K562 (cell line): ENCODE measurements around the gene FRMD4A. TPM values are rescaled to one million over a fixed set of nuclear protein-coding genes. Genes with fewer than 3 reads are reported as not detected.

Experiments used
- ATAC-seq: fragments of 200-7000 bp; cut with Tn5 transposase; 3 replicates; pipeline ENCODE4 v1.9.1; 2020; ENCODE audit warnings: moderate library complexity
- BruUV-seq: library from RNA; stranded (reverse); fragments of 400-500 nt; replicated peaks from 2 replicates; lab custom pipeline; 2021; lab: Mats Ljungman, UMichigan
- CTCF ChIA-PET: fragments of 300-600 bp; formaldehyde crosslinking; extraction: SDS; loops from one replicate; lab custom pipeline; 2021; ENCODE audit warnings: low intra/inter-chr PET ratio; lab: Yijun Ruan, JAX
- POLR2A ChIA-PET: fragments of 300-600, 350-650 bp; sonication (Branson Sonifier 250); formaldehyde crosslinking; extraction: SDS; loops from one replicate; lab custom pipeline; 2021; ENCODE audit warnings: antibody characterized with exemption, inconsistent platforms; lab: Yijun Ruan, JAX
- DNase-seq, 4 experiments: peaks; one replicate each; pipeline versions ENCODE4 v3.0.0 to v3.0.0-alpha.2; 2011 to 2018; ENCODE audit warnings: low spot score in 3 of 4, mixed read lengths in 3 of 4; ENCODE audit errors: extremely low read depth in 1 of 4
- FAIRE-seq: peaks from 2 replicates; lab custom pipeline; 2011; peaks lifted over from hg19 to GRCh38; lab: Jason Lieb, UNC
- H2AFZ ChIP-seq: 2 replicates; pipeline ENCODE4 v1.6.0; 2011; ENCODE audit warnings: low read depth, low read length, control low read depth, inconsistent platforms
- H3K27ac ChIP-seq: fragments of 200-600 bp; 3 replicates; pipeline ENCODE4 v1.8.0; 2011; ENCODE audit warnings: low read depth, mild to moderate bottlenecking, control low read depth, inconsistent platforms, low read length, moderate library complexity, mixed read lengths; ENCODE audit errors: extremely low read depth
- H3K27me3 ChIP-seq, 2 experiments: fragments of 300-600 bp in 1 of 2; 2 replicates in 1 of 2; 3 replicates in 1 of 2; pipeline versions ENCODE4 v1.6.0 to v1.8.0; 2011; ENCODE audit warnings: inconsistent platforms in 2 of 2, low read length in 2 of 2, mild to moderate bottlenecking in 1 of 2, mixed read lengths in 1 of 2, moderate library complexity in 1 of 2; ENCODE audit not compliant: control insufficient read depth in 2 of 2, insufficient read depth in 2 of 2
- H3K36me3 ChIP-seq: fragments of 300-600 bp; 3 replicates; pipeline ENCODE4 v1.8.0; 2011; ENCODE audit warnings: mild to moderate bottlenecking, low read length, inconsistent platforms; ENCODE audit not compliant: control insufficient read depth, insufficient read depth
- H3K4me1 ChIP-seq, 2 experiments: fragments of 200-600 bp in 1 of 2; replicated peaks in 1 of 2; 2 replicates in 1 of 2; 3 replicates in 1 of 2; pipeline versions ENCODE4 v1.5.1 to v1.8.0; 2011; ENCODE audit warnings: inconsistent platforms in 2 of 2, low read length in 2 of 2, mild to moderate bottlenecking in 1 of 2, mixed read lengths in 1 of 2, moderate library complexity in 1 of 2; ENCODE audit not compliant: control insufficient read depth in 2 of 2, insufficient read depth in 2 of 2
- H3K4me2 ChIP-seq: 2 replicates; pipeline ENCODE4 v1.6.1; 2011; ENCODE audit warnings: low read length, control low read depth, inconsistent platforms, mixed read lengths; ENCODE audit not compliant: insufficient read depth
- H3K4me3 ChIP-seq: fragments of 200-600 bp; sonication (generic), shearing (Covaris generic); 2 replicates; pipeline ENCODE4 v1.5.1; 2016; ENCODE audit warnings: control low read depth, inconsistent platforms
- H3K79me2 ChIP-seq: fragments of 200-600 bp; 3 replicates; pipeline ENCODE4 v1.8.0; 2011; ENCODE audit warnings: low read length, inconsistent platforms; ENCODE audit not compliant: control insufficient read depth, insufficient read depth
- H3K9ac ChIP-seq, 2 experiments: 2 replicates each; pipeline versions ENCODE4 v1.6.0 to v1.6.1; 2011; ENCODE audit warnings: low read depth in 2 of 2, low read length in 2 of 2, control low read depth in 1 of 2, inconsistent platforms in 1 of 2, mild to moderate bottlenecking in 1 of 2, mixed read lengths in 1 of 2; ENCODE audit not compliant: insufficient read depth in 1 of 2
- H3K9me1 ChIP-seq: one replicate; pipeline ENCODE4 v1.6.0; 2011; ENCODE audit warnings: inconsistent platforms, mild to moderate bottlenecking, low read length, moderate library complexity; ENCODE audit not compliant: control insufficient read depth, insufficient read depth
- H3K9me3 ChIP-seq: replicated peaks from 2 replicates; pipeline ENCODE4 v1.5.1; 2011; ENCODE audit warnings: low read depth, low read length, inconsistent platforms; ENCODE audit not compliant: control insufficient read depth, insufficient read depth
- H4K20me1 ChIP-seq: replicated peaks from 2 replicates; pipeline ENCODE4 v1.6.1; 2011; ENCODE audit warnings: low read length, inconsistent platforms, mixed read lengths; ENCODE audit not compliant: control insufficient read depth, insufficient read depth
- GABPA ChIP-seq: fragments of 200-800 bp; sonication (Bioruptor generic); conservative IDR thresholded peaks from 2 replicates; pipeline ENCODE4 v1.6.1; 2016; ENCODE audit warnings: low read depth, missing genetic modification characterization, missing compliant biosample characterization
- MCM2 ChIP-seq: fragments of 450-650 bp; IDR thresholded peaks from 2 replicates; pipeline ENCODE4 v1.6.1; 2017; ENCODE audit warnings: low read depth, mild to moderate bottlenecking
- NCOA6 ChIP-seq: fragments of 450-650 bp; IDR thresholded peaks from 2 replicates; pipeline ENCODE4 v1.6.1; 2017; ENCODE audit warnings: mild to moderate bottlenecking
- NELFE ChIP-seq: IDR thresholded peaks from 2 replicates; pipeline ENCODE4 v1.6.1; 2011; ENCODE audit warnings: mild to moderate bottlenecking; ENCODE audit not compliant: insufficient read depth, insufficient read length
- NR1H2 ChIP-seq: sonication (generic); formaldehyde crosslinking; IDR thresholded peaks from 2 replicates; pipeline ENCODE4 v1.4.0; 2020; ENCODE audit warnings: mild to moderate bottlenecking, missing genetic modification reagents
- RBM15 ChIP-seq: fragments of 200-400 bp; formaldehyde crosslinking; IDR thresholded peaks from 2 replicates; pipeline ENCODE4 v1.6.1; 2018; ENCODE audit warnings: mild to moderate bottlenecking, low read length, moderate library complexity; ENCODE audit not compliant: insufficient read depth
- SAFB2 ChIP-seq: fragments of 200-400 bp; formaldehyde crosslinking; IDR thresholded peaks from 2 replicates; pipeline ENCODE4 v1.6.1; 2018; ENCODE audit warnings: borderline replicate concordance, low read length, low read depth, moderate library complexity; ENCODE audit not compliant: severe bottlenecking
- SP2 ChIP-seq: IDR thresholded peaks from 2 replicates; pipeline ENCODE4 v1.6.1; 2011; ENCODE audit warnings: mild to moderate bottlenecking, low read depth, low read length, moderate library complexity; ENCODE audit not compliant: poor library complexity, severe bottlenecking; ENCODE audit errors: extremely low read depth
- ZKSCAN8 ChIP-seq: fragments of 200-800 bp; sonication (Bioruptor generic); IDR thresholded peaks from 2 replicates; pipeline ENCODE4 v1.6.1; 2016; ENCODE audit warnings: missing genetic modification characterization, missing compliant biosample characterization
- ZSCAN29 ChIP-seq: fragments of 450-650 bp; IDR thresholded peaks from 2 replicates; pipeline ENCODE4 v1.6.1; 2017
- WGBS: fragments of 100-300 bp; shearing (Covaris generic); methylation state at CpG from one replicate; pipeline ENCODE4 v1.1.6; 2016; ENCODE audit warnings: low coverage, mixed read lengths; ENCODE audit not compliant: insufficient coverage; ENCODE audit errors: missing lambda C conversion rate; 5-methylcytosine and 5-hydroxymethylcytosine counted together
- in situ Hi-C: fragments of 300-500 bp; cut with MboI; formaldehyde crosslinking; loops from 4 replicates; pipeline ENCODE4 v1.15.0; 2018; ENCODE audit warnings: inconsistent platforms, mixed read lengths
- intact Hi-C: fragments of 100-400 bp; cut with micrococcal nuclease; formaldehyde crosslinking; loops from 2 replicates; pipeline ENCODE4 v1.14.2; 2022
- polyA plus RNA-seq, 8 experiments: library from polyadenylated mRNA; depleted of rRNA in 4 of 8; stranded (reverse) in 5 of 8; unstranded in 3 of 8; fragments of >200 nt; fragmentation: Nextera tagmentation in 2 of 8; fragmentation: Illumina TruSeq in 1 of 8; extraction: Ambion mirVana in 2 of 8; extraction: Trizol in 1 of 8; gene quantifications; 2 replicates each; pipeline versions ENCODE4 v1.2.1 to v1.2.3, GENCODE V29; 2011 to 2014; ENCODE audit warnings: inconsistent platforms in 1 of 8, missing spikeins in 1 of 8
- total RNA-seq, 7 experiments: library from RNA; depleted of rRNA in 6 of 7; stranded (reverse); fragments of >200 nt in 6 of 7; fragmentation: Illumina TruSeq in 2 of 7; extraction: Trizol in 2 of 7; gene quantifications; 2 replicates each; pipeline versions ENCODE4 v1.2.1 to v1.2.3, GENCODE V29; 2011 to 2021; ENCODE audit warnings: low replicate concordance in 1 of 7
- TF ChIP-seq, protein P1 (sequence below): fragments of 250-450 bp; sonication (Bioruptor Pico); IDR thresholded peaks from 2 replicates; pipeline ENCODE4 v1.9.0; 2021; ENCODE audit warnings: mild to moderate bottlenecking
- TF ChIP-seq, protein P2 (sequence below): fragments of 250-450 bp; sonication (Bioruptor Pico); IDR thresholded peaks from 2 replicates; pipeline ENCODE4 v1.4.0; 2020; ENCODE audit warnings: borderline replicate concordance
- TF ChIP-seq, protein P3 (sequence below): sonication (generic); formaldehyde crosslinking; IDR thresholded peaks from 2 replicates; pipeline ENCODE4 v1.9.0; 2022; ENCODE audit warnings: mild to moderate bottlenecking, missing genetic modification reagents

The FRMD4A gene
- total and polyA plus RNA-seq, 9 of the 15 experiments (the other 6 are each of a cell fraction or from before 2014, with no cell fraction given), result 0.80 to 5.2 (median 3.0) TPM

DNA sequence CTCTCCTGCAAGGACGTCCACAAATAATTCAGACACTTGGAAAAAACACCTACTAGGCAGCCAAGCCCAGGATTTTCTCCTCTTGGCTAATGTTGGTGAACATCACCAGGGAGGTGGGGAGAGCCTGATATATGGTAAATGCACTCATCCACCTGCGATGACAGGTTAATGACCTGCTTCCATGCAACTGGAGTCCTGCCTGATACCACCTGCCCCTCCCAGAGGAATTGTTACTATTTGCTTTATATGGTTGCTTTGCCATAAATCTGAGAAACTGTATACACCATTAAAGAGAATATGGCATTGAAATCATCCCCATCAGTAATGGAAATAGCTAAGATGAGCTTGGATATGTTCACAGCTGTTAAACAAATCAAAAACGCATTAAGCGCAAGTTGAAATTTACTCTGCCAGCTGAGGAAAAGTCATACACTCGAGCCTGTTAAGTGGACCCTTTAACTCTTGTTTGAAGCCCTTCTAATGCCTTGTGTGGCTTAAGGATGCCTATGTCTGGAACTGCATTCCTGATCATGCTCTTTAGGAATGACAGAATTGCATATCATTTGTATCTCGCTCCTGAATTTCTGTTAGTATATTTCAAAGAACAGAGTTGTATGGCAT lies 535.6 kb downstream of the FRMD4A start:
- FAIRE-seq, result no peak
- intact Hi-C loops, result no loop called here
- Histone ChIP-seq H3K27ac (no peak overlapping the region), H3K9me1 (no peaks in the 10 kb centered on the region), H3K4me3 (no peak overlapping the region), H3K9me3 (no peaks in the 10 kb centered on the region), H3K9ac (no peak overlapping the region), H3K4me2 (no peak overlapping the region), H4K20me1 (no peaks in the 10 kb centered on the region), H3K4me1 (no peaks in the 10 kb centered on the region), H3K27me3 (peaks cover 23 to 36% of the 10 kb centered on the region in 2 experiments; a peak in 4 of 5 replicates), H3K36me3 (no peaks in the 10 kb centered on the region), H2AFZ (no peak overlapping the region), H3K79me2 (no peaks in the 10 kb centered on the region)
- ChIA-PET CTCF (no interaction called here), POLR2A (no interaction called here)
- WGBS, result 0% methylated on average over 6 of the region's 6 CpGs
- TF ChIP-seq NR1H2 (no peak), ZKSCAN8 (CRISPR knock-in tag) (no peak), GABPA (tag) (no peak), ZSCAN29 (no peak), SP2 (no peak), MCM2 (no peak), NCOA6 (no peak), RBM15 (no peak), SAFB2 (no peak), NELFE (no peak)
- TF ChIP-seq, protein P1, sequence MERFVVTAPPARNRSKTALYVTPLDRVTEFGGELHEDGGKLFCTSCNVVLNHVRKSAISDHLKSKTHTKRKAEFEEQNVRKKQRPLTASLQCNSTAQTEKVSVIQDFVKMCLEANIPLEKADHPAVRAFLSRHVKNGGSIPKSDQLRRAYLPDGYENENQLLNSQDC (CRISPR knock-in tag), result no peak
- TF ChIP-seq, protein P2, sequence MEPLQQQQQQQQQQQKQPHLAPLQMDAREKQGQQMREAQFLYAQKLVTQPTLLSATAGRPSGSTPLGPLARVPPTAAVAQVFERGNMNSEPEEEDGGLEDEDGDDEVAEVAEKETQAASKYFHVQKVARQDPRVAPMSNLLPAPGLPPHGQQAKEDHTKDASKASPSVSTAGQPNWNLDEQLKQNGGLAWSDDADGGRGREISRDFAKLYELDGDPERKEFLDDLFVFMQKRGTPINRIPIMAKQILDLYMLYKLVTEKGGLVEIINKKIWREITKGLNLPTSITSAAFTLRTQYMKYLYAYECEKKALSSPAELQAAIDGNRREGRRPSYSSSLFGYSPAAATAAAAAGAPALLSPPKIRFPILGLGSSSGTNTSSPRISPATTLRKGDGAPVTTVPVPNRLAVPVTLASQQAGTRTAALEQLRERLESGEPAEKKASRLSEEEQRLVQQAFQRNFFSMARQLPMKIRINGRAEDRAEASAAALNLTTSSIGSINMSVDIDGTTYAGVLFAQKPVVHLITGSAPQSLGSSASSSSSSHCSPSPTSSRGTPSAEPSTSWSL, result no peak
- TF ChIP-seq, protein P3, sequence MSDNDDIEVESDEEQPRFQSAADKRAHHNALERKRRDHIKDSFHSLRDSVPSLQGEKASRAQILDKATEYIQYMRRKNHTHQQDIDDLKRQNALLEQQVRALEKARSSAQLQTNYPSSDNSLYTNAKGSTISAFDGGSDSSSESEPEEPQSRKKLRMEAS, result no peak
- ATAC-seq, result no peak
- BruUV-seq, result no TSS peak
- in situ Hi-C loops, result no loop called here
- no peak for DNase-seq
